Brain microvascular endothelial cell (primary cell): ENCODE results near the gene CES2.

Source experiments
- DNase-seq: peaks from one replicate; pipeline ENCODE4 v3.0.0-alpha.2; 2020
- H3K27ac ChIP-seq: fragments of 250-450 bp; sonication (Bioruptor Pico); 2 replicates; pipeline ENCODE4 v1.5.1; 2020; ENCODE audit warnings: mild to moderate bottlenecking, moderate library complexity
- H3K27me3 ChIP-seq: fragments of 250-450 bp; sonication (Bioruptor Pico); replicated peaks from 2 replicates; pipeline ENCODE4 v1.5.1; 2020; ENCODE audit warnings: mild to moderate bottlenecking
- H3K36me3 ChIP-seq: fragments of 250-450 bp; sonication (Bioruptor Pico); replicated peaks from 2 replicates; pipeline ENCODE4 v1.5.1; 2020; ENCODE audit warnings: mild to moderate bottlenecking
- H3K4me3 ChIP-seq: 2 replicates; pipeline ENCODE4 v1.5.1; 2011; ENCODE audit warnings: low read depth, mild to moderate bottlenecking, control low read depth, low read length, moderate library complexity
- CTCF ChIP-seq: IDR thresholded peaks from 2 replicates; pipeline ENCODE4 v1.5.1; 2011; ENCODE audit warnings: low read depth, mild to moderate bottlenecking, moderate library complexity, low read length, control low read depth, inconsistent platforms; ENCODE audit errors: missing control alignments
- in situ Hi-C: cut with HindIII; loops from 2 replicates; pipeline ENCODE4 v1.10.0; 2017; ENCODE audit warnings: low sequenced_read_pairs, low pct_ligation_motif_present

CES2 gene

GRCh38 chr16:66923866-66924265 is 11.4 kb upstream of the CES2 start:
- no peak for TF ChIP-seq CTCF
- Histone ChIP-seq H3K36me3 (no peaks in the 10 kb centered on the region), H3K4me3 (no peak overlapping the region), H3K27me3 (peaks cover 15% of the 10 kb centered on the region), H3K27ac (no peak overlapping the region)
- DNase-seq: no peak
- in situ Hi-C loops: no loop called here

GRCh38 chr16:66924527-66925321 is 10.6 kb upstream of the CES2 start:
- no peak overlapping the region for H3K27ac ChIP-seq
- in situ Hi-C loops: no loop called here
- peaks cover 10% of the 10 kb centered on the region for H3K27me3 ChIP-seq
- no peaks in the 10 kb centered on the region for H3K36me3 ChIP-seq
- peak overlapping the region; percentile 39 for H3K4me3 ChIP-seq
- no peak for TF ChIP-seq CTCF
- DNase-seq: no peak

GRCh38 chr16:66925322-66925840 is 9.9 kb upstream of the CES2 start, which contains the start of gene RRAD:
TSS of gene RRAD (minus strand) at chr16:66925535. CDS start at chr16:66925179, 356 bp downstream.
- no peaks in the 10 kb centered on the region for H3K36me3 ChIP-seq
- peak within 1 kb of the TSS; percentile 39 for H3K4me3 ChIP-seq
- DNase-seq: peak; percentile 19
- peaks cover 10% of the 10 kb centered on the region for H3K27me3 ChIP-seq
- no peak within 1 kb of the TSS for H3K27ac ChIP-seq
- no peak for TF ChIP-seq CTCF
- in situ Hi-C loops: no loop called here

DNA sequence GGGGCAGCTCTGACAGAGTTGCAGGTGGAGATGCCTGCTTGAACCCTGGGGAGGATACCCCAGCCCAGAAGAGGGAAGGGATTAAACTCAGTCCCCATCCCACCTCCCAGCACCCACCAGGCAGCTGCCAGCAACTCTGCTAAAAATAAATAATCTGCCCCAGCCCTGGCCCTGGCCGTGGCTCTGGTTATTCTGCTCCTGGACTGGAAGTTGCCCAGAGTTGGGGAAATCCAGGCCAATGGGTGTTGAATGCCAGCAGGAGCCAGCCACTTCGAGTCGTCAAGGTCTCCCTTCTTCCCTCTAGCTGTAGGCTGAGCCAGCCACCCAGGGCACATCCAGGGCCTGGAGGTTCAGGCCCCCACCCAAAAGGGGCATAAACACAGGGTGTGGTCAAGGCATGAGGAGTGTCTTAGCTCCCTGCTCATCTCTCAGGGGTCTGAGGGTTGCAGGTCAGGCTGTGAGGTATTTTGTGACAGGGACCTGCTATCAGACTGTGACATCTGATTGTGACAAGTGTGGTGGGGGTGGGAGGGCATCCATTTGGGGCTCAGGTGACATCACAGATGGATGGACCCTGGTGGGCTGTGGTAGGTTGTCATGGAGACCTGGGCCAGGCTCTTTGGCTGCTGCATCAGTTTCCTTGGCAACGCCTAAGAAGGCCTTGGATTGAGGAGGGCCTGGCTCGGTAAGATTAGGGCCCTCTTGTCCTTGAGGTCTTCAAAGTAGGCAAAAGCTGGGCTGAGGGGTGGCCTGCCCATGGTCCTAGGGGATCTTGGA is 9.0 kb upstream of the CES2 start:
- no peak overlapping the region for H3K4me3 ChIP-seq
- TF ChIP-seq CTCF: no peak
- H3K27ac ChIP-seq: peak overlapping the region; percentile 2
- no peaks in the 10 kb centered on the region for H3K36me3 ChIP-seq
- DNase-seq: peak; percentile 6
- in situ Hi-C loops: no loop called here
- H3K27me3 ChIP-seq: peaks cover 6% of the 10 kb centered on the region

GRCh38 chr16:66926961-66927436 is 8.3 kb upstream of the CES2 start:
- in situ Hi-C loops: no loop called here
- peak; percentile 95 for DNase-seq
- H3K36me3 ChIP-seq: no peaks in the 10 kb centered on the region
- peaks cover 6% of the 10 kb centered on the region for H3K27me3 ChIP-seq
- no peak for TF ChIP-seq CTCF
- peak overlapping the region; percentile 2 for H3K27ac ChIP-seq
- no peak overlapping the region for H3K4me3 ChIP-seq
